Renal pelvis (tissue), 4 donors: ENCODE data around the gene PCSK5. TPM values are rescaled to one million over a fixed set of nuclear protein-coding genes. Genes with fewer than 3 reads are reported as not detected.
"Not testable (repeated sequence)": the region's sequence is repeated elsewhere in the genome, so short reads cannot be mapped to it uniquely, and the experiment has no call there.

Source experiments
- DNase-seq: peaks from one replicate; pipeline ENCODE4 v3.0.0-alpha.2; 2013
- polyA plus RNA-seq, 3 donors: library from polyadenylated mRNA; unstranded; fragments of 120-200 nt; gene quantifications; one replicate each; pipeline ENCODE4 v1.2.1, GENCODE V29; 2013; ENCODE audit not compliant: insufficient read length in 3 of 3

Gene PCSK5
- polyA plus RNA-seq, 3 donors = 13.4 to 18.7 (median 15.9) TPM

DNA sequence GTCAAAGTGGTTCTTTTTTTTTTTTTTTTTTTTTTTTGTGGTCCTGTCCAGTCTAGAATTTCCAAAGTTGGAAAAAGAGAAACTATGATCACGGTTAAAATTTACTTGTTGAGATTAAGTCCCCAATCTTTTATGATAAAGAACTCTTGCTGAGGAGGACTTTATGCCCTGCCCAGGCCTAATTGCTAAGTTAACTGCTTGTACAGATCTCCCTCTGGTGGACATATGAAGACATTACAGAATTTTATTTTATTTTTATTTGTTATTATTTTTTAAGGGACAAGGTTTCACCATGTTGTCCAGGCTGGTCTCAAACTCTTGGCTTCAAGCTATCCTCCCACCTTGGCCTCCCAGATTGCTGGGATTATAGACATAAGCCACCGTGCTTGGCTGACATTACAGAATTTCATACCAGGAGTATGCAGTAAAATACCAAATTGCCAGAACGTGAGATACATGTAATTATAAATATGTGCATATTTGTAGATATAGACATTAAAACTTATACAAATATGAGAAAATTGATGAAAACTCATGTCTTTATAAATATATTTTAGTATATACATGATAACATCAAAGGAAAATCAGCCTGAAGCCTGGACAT lies 412.6 kb downstream of the PCSK5 start:
- DNase-seq = peak; percentile 30

DNA sequence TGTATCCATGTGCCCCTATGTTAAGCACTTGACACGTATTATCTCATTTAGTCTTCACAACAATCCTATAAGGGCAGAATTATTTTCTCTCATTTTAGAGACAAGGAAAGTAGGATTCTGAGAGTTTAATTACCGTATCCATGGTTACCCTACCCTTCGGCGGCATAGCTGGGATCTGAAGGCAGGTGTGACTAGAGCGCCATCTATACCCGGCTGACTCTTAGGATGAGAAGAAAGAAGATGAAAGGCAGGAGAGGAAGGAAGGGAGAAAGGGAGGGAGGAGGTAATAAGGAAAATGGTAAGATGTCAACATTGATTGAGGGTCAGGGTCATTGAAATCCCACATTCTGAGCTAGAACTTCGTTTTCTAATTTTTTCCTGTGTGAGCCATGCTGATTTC lies 416.6 kb downstream of the PCSK5 start:
- DNase-seq = not testable (repeated sequence)

DNA sequence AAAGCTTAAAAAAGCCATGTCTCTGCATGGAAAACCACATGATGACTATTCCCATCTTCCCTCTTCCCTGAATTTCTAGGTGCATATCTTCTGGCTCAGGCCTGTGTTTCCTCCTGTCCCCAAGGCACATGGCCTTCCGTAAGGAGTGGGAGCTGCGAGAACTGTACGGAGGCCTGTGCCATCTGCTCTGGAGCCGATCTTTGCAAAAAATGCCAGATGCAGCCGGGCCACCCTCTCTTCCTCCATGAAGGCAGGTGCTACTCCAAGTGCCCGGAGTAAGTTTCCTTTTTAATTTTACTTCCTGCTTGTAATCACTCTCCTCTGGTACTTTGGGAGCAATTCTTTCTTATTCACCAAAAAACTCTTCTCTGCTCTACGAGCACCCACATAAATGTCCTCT lies 420.1 kb downstream of the PCSK5 start:
- DNase-seq = no peak

DNA sequence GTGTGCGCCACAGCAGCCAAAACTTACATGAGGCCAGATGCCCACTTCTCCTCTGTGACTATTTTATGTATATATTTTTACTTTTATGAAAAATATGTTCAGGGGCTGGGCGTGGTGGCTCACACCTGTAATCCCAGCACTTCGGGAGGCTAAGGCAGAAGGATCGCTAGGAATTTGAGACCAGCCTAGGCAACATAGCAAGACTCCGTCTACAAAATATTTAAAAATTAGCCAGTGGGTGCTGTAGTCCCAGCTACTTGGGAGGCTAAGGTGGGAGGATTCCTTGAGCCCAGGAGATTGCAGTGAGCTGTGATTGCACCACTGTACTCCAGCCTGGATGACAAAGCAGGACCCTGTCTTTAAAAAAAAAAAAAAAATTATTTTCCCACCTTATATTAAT lies 420.5 kb downstream of the PCSK5 start:
- DNase-seq = no peak

DNA sequence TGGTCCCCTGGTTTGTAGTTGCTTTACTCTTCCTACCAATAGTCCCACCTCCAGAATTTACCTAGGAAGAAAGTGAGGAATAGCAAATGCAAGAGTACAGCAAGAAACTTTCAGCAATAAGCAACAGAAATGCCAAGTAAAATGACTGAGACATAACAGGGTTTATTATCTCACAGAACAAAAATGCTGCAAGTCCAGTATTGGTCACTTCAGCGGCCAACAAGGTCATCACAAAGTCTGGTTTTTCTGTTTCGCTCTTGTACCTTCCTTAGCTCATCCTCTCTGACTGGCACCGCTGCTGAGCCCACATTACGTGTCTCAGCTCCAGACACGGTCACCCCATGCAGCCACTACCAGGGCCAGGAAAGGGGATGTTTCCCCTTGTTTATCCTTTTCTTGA lies 421.1 kb downstream of the PCSK5 start:
- DNase-seq = no peak

DNA sequence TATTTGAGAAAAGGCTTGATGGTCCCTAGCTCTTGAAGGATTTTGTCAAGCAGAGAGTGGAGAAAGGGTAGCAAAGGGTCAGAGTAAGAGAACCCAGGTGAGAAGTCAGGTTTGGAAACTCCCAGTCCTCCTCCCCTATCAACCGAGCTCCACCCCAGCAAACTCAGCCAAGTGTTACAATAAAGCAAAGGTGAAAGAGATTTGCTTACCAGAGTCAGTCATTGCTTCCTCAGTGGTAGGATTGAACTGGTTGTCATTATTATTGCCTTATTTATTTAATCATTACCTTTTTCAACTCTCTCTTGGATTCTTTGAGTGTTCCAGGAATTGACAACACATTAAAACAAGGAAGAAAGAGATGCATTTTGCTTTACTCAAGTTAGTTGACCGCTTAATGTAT lies 423.3 kb downstream of the PCSK5 start:
- no peak for DNase-seq

DNA sequence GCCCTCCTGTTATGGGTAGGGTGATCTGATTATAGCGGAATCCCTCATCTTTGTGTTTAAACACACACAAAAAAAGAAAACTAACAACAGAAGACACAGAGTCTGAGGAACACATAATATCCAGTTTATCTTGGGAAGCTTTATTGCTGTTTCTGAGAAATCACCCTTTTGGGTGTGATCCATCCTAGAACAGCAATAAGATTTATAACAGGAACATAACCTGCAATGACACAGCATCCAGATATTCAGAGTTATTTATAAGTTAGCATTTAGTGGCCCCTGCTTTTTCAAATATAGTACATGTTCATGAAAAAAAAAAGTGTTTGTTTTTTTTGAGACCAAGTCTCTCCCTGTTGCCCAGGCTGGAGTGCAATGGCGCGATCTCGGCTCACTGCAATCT lies 423.8 kb downstream of the PCSK5 start:
- DNase-seq = no peak

DNA sequence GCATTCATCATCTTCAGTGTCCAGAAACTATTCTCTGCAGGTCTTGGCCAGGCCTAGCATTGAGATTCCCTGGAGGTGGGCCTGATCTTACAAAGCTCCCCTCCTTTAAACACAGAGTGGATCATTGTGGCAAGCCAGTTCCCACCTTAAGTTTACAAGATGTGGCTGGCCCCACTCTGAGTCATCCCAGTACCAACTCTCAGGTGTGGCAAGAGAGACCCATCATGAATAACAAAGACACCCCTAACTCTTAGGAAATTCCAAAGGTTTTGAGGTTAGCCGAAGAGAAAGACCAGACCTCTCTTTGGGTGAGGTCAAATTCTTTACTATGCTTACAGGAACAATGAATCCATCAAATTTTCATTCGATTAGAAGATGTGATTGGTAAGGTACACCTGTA lies 425.6 kb downstream of the PCSK5 start:
- no peak for DNase-seq

DNA sequence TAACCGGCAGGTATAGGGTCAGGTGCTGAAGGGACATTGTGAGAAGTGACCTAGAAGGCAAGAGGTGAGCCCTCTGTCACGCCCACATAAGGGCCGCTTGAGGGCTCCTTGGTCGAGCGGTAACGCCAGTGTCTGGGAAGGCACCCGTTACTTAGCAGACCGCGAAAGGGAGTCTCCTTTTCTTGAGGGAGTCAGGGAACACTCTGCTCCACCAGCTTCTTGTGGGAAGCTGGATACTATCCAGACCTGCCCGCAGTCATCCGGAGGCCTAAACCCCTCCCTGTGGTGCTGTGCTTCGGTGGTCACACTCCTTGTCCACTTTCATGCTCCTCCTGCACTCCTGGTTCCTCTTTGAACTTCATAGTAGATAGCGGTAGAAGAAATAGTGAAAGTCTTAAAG lies 429.0 kb downstream of the PCSK5 start:
- DNase-seq = not testable (repeated sequence)

DNA sequence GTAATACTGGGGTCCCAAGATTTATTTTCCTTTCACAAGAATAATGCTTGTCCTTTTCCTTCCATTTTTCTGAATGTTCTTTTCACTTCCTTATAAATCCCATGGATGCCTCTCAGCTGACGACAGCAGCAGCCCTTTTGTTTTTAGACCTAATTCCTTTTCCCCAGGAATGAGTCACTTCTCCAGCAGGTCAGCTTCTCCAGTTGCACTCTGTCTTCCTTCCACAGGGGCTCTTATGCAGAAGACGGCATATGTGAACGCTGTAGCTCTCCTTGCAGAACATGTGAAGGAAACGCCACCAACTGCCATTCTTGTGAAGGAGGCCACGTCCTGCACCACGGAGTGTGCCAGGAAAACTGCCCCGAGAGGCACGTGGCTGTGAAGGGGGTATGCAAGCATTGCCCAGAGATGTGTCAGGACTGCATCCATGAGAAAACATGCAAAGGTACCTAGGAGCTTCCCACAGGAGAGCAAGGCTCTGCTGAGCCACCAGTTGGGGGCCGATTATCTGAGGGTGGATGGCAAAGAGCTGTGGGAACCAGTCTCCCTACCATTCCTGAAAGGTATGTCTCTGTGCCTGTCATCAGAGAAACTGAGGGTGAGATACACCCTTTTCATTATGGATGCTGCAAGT lies 430.8 kb downstream of the PCSK5 start:
- no peak for DNase-seq

DNA sequence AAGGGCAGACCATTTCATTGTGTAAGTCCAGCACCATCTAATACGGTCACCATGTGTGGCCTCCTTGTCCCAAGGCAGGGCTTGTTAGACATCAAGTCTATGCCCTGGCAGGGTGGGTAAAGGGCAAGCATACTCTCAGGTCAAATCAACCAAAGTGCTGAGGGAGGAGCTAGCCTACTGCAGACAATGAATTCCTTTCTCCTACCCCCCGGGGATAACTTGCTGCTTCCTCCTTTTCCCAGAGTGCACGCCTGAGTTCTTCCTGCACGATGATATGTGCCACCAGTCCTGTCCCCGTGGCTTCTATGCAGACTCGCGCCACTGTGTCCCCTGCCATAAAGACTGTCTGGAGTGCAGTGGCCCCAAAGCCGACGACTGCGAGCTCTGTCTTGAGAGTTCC lies 432.3 kb downstream of the PCSK5 start:
- DNase-seq = no peak

DNA sequence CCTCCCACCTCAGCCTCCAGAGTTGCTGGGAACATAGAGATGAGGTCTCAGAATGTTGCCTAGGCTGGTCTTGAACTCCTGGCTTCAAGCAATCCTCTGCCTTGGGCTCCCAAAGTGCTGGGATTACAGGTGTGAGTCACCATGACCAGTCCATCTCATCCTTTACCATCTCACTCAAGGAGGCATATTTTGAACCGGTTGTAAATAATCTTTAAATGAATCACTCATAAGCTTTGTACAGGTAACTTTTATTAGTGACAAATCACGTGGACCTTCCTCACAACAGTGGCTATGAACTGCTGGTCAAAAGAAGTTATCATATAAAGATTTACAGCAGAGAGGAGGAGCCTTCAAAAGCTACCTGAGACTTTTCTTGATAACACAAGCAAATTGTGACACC lies 433.0 kb downstream of the PCSK5 start:
- DNase-seq = no peak

DNA sequence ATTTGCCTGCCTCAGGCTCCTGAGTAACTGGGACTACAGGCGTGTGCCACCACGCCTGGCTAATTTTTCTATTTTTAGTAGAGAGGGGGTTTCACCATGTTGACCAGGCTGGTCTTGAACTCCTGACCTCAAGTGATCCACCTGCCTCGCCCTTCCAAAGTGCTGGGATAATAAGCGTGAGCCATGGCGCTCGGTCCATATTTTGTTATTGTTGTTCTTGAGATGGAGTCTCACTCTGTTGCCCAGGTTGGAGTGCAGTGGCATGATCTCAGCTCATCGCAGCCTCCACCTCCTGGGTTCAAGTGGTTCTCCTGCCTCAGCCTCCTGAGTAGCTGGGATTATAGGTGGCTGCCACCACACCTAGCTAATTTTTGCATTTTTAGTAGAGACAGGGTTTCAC lies 433.6 kb downstream of the PCSK5 start:
- not testable (repeated sequence) for DNase-seq

DNA sequence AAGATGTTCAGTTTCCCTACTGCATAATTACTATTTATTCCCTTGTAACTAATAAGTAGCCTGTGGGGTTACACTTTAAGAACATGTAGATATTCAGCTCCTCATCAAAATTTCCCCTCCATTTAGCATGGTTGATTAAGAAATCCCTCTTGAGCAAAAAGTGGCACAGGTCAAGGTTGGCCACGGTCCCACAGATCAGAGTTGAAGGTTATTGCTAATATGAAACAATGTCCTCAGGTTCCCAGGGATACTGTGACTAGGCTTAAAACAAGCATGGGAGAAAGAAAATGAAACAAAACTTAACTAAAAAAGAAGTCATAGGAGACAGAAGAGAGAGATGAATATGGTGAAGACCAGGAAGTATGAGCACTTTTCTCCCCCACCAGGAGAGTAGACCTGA lies 439.6 kb downstream of the PCSK5 start:
- DNase-seq = no peak

DNA sequence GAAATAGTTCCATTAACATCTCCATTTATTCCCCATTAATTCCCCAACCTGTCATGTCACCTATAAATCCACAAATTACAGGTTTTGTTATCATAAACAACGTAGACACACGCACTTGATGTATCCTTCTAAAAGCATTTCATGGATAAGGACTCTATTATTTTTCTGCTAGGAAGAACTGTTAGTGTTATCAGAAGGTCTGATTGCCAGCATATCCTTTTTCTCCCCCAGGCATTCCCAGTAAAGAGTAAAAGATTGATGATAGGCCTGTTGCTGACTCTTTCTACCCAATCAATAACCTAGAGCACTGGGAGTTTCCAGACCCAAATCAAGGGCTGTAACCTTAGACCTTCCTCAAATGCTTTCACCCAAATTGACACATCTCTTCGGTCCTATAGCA lies 442.9 kb downstream of the PCSK5 start:
- DNase-seq = no peak

DNA sequence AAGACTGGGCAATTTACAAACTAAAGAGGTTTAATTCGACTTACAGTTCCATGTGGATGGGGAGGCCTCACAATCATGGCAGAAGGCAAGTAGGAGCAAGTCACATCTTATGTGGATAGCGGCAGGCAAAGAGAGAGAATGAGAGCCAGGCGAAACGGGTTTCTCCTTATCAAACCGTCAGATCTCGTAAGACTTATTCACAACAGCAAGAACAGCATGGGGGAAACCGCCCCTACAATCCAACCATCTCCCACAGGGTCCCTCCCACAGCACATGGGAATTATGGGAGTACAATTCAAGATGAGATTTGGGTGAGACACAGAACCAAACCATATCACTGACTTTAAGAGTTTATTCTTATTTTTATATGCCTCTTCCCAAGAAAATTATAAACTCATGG lies 443.5 kb downstream of the PCSK5 start:
- no peak for DNase-seq

DNA sequence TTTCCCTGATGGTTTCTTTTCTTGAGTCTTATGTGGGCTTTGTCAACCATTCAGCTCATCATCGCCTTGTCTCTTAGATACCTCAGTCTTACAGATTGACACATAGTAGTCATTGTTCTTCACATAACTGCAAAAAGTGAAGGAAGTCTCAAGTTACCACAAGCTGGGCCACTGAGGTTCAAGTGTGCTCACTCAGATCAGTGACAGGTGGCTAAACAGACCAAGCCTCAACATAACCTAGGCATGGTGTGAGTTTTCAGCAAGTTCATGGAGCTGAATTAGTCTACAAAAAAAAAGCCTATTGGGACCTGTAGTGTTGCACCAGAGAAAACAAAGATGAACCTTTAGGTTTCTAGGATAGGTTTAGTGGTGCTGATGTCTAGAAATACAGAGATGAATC lies 445.6 kb downstream of the PCSK5 start:
- no peak for DNase-seq

DNA sequence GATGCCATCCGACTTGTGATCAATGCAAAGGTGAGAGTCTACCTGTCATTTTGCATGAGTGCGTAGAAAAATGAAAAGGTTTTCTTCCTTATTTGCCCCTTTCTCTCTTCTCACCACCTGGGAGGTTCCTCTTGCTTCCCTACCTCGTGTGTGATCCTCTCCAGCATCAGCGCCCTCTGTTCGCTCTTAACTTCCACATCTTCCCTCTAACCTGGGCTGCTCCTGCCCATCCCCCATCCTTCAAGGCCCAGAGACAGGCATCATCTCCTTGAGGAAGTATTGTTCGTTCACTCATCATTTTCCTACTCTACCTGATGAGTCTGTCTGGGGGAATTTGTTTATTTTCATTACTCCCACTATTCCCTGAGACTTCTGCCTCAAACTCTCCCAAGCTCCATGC lies 447.9 kb downstream of the PCSK5 start:
- DNase-seq = no peak

DNA sequence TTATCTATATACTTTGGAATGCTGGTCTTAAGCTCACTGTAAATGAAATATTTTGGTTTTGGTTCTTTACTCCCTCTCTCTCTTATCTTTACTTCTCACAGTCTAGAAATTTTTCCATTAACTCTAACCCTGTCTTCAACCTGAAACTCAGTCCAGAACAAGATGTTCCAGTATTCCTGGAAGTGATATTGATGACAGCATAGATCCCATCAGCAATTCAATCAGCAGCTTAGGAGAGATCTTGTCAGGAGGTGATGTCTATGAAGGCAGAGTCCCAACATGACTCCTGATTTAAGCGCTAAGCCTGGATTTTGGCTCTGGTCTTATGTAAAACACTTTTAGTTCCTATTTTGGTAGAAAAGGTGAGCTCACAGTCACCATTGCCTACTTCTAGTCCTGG lies 451.1 kb downstream of the PCSK5 start:
- DNase-seq = no peak

DNA sequence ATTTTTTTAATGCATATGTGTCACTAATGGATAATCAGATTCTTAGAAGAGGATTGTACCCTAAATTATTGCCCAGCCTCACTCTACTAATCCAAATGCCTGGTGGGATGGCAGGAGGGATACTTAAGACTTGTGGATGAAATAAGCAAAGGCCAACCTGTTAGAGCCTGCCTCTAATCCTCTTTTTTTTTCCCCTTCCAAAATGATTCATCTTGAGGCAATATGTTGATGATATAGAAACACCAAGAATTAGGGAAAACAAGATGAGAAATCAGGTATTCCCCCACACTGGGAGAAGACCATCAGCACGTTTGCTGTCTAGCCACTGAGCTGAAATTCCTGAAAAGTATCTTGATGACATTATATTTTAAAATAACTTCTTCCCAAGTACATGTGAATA lies 451.7 kb downstream of the PCSK5 start:
- no peak for DNase-seq

DNA sequence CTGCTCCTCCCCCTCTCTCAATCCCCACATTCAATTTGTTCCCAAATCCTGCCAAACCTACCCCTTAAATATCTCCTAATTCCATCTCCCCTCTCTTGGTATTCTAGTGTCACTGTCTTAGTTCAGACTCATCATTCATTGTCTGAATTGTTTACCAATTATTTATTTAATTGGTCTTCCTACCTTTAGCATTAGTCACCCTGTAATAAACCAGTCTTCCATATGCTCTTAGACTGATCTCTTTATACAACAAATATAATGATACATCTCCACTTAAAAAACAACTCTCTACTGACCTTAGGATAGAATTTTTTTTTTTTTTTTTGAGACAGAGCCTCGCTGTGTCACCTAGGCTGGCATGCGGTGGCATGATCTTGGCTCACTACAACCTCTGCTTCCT lies 452.4 kb downstream of the PCSK5 start:
- DNase-seq = no peak

DNA sequence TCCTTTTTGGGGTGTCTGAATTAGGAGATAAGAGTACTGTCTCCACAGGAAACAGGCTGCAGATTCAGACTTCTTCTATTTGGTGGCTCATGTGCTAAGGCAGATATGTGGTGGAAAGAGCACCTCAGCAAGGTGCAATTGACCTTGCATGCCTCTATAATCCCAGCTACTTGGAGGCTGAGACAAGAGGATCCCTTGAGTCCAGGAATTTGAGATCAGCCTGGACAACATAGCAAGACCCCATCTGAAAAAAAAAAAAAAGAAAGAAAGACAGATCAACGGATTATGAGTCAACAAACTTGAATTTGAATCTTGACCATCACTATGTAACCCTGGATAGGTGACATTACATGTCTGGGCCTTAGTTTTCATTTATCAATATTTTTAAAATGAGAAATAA lies 459.4 kb downstream of the PCSK5 start:
- DNase-seq = no peak

DNA sequence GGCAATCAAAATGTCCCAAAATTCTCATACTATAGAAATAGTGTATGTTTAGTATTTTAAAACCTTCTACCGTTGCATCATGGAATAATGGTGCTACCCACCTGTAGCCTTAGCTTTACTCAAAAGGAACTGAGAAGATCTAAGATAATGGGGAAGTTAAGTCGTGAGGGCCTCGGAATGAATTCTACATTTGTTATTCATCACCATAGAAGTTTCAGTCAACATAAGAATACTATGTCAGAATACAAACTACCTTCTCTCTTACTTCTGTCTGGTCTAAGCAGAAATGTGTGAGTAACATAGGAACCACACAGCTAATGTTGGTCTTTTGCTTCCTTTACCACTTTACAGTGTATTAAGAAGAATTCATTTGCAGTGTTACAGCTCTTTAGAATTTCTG lies 460.5 kb downstream of the PCSK5 start:
- DNase-seq = no peak

DNA sequence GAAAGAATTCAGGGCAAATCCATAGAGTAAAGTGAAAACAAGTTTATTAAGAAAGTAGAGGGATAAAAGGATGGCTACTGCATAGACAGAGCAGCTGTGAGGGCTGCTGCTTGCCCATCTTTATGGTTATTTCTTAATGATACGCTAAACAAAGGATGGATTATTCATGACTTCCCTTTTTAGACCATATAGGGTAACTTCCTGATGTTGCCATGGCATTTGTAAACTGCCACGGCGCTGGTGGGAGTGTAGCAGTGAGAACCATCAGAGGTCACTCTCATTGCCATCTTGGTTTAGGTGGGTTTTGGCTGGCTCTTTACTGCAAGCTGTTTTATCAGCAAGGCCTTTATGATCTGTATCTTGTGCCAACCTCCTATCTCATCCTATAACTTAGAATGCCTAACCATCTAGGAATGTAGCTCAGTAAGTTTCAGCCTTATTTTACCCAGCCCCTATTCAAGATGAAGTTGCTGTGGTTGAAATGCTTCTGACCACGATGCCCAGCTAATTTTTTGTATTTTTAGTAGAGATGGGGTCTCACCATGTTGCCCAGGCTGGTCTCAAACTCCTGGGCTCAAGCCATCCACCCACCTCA lies 461.6 kb downstream of the PCSK5 start:
- DNase-seq = no peak
